ENCODE measurements around the gene CS. TPM values are rescaled to one million over a fixed set of nuclear protein-coding genes. Genes with fewer than 3 reads are reported as not detected.

The CS gene
- total RNA-seq, 4 donors from 2014 or later: 126 to 175 (median 133) TPM

GRCh38 chr12:56334490-56334793, 34.3 kb upstream of the CS start:
- Histone ChIP-seq H3K27ac (peak overlapping the region; percentile 88 to 96 (median 96)), H3K4me3 (peak overlapping the region; percentile 41 to 82 (median 66)), H3K4me1 (peaks cover 7 to 31% (median 18%) of the 10 kb centered on the region in 3 donors), H3K36me3 (no peaks in the 10 kb centered on the region), H3K27me3 (no peaks in the 10 kb centered on the region), H3K9me3 (no peaks in the 10 kb centered on the region)
- intact Hi-C loops (cut with DNase I): no loop called here
- 8% methylated on average over 6 of the region's 6 CpGs for WGBS, 2 donors
- no peak for DNase-seq
- TF ChIP-seq POLR2A (IDR thresholded peaks at IDR 0.05) (no peak), CTCF (IDR thresholded peaks at IDR 0.05) (no peak)

GRCh38 chr12:56333679-56334489, 33.8 kb upstream of the CS start, which contains the start of gene PAN2:
Gene PAN2 (minus strand): TSS chr12:56334000. CDS start chr12:56333094, 906 bp downstream.
- peak; percentile 46 to 71 (median 59) for TF ChIP-seq CTCF (IDR thresholded peaks at IDR 0.05)
- TF ChIP-seq POLR2A (IDR thresholded peaks at IDR 0.05): peak in 3 of 4 donors; percentile 23 to 78 (median 39)
- intact Hi-C loops (cut with DNase I): no loop called here
- WGBS, 2 donors: 0 to 1% methylated on average over 34 to 44 of the region's 45 CpGs

GRCh38 chr12:56333197-56333678, 33.1 kb upstream of the CS start:
- intact Hi-C loops (cut with DNase I): no loop called here
- Histone ChIP-seq H3K4me3 (peak overlapping the region; percentile 41 to 82 (median 66)), H3K27ac (peak overlapping the region; percentile 88 to 96 (median 96)), H3K4me1 (peaks cover 7 to 22% (median 9%) of the 10 kb centered on the region in 3 donors), H3K36me3 (peaks cover 0 to 5% (median 0%) of the 10 kb centered on the region in 3 donors), H3K27me3 (no peaks in the 10 kb centered on the region), H3K9me3 (no peaks in the 10 kb centered on the region)
- TF ChIP-seq CTCF (IDR thresholded peaks at IDR 0.05) (no peak), POLR2A (IDR thresholded peaks at IDR 0.05) (no peak)
- DNase-seq: no peak
- WGBS, 2 donors: 6 to 17% methylated on average over 7 to 8 of the region's 8 CpGs

More at GRCh38 chr12:56333679-56334489, 33.8 kb upstream of the CS start, which contains the start of gene PAN2:
- H3K27ac ChIP-seq: peak within 1 kb of the TSS; percentile 88 to 96 (median 96)
- no peaks in the 10 kb centered on the region for H3K27me3 ChIP-seq
- peak; percentile 86 for DNase-seq
- H3K4me3 ChIP-seq: peak within 1 kb of the TSS; percentile 41 to 82 (median 66)
- H3K4me1 ChIP-seq: peaks cover 7 to 28% (median 15%) of the 10 kb centered on the region in 3 donors
- no peaks in the 10 kb centered on the region for H3K36me3 ChIP-seq
- H3K9me3 ChIP-seq: no peaks in the 10 kb centered on the region

DNA sequence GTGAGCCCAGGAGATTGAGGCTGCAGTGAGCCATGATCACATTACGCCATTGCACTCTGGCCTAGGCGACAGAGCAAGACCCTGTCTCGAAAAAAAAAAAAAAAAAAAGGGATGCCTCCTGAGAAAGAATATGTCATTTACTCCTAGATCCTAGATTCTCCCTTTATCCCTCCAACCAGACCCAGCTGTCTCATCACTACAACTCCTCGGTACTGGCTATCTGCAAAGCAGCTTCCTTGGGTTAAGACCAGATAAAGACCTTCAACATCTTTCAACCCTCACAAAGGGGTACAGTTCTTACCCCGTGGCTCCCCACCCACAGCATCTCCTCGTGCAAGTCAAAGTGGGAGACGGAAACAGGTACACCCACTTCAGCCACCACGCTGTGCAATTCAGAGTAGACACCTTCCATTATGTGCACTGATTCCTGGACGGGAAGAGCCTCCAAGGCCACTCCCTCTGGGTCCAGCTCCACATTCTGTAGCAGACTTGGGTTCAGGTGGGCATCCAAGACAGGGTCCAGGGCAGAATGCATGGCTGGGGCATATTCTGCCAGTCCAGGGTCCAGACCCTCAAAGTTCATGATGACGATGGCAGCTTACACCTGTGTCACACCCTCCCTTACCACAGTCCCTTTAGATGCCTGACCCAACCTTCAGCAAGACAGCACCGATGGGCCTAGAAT, 32.5 kb upstream of the CS start:
- intact Hi-C loops (cut with DNase I): no loop called here
- no peak for DNase-seq
- peak overlapping the region; percentile 41 to 82 (median 66) for H3K4me3 ChIP-seq
- peaks cover 0 to 10% (median 0%) of the 10 kb centered on the region in 3 donors for H3K36me3 ChIP-seq
- TF ChIP-seq POLR2A (IDR thresholded peaks at IDR 0.05) (no peak), CTCF (IDR thresholded peaks at IDR 0.05) (no peak)
- H3K27ac ChIP-seq: peak overlapping the region; percentile 88 to 96 (median 96)
- H3K4me1 ChIP-seq: peaks cover 7 to 18% (median 9%) of the 10 kb centered on the region in 3 donors
- H3K27me3 ChIP-seq: no peaks in the 10 kb centered on the region
- WGBS, 2 donors: 89 to 94% methylated on average over 7 to 8 of the region's 11 CpGs
- no peaks in the 10 kb centered on the region for H3K9me3 ChIP-seq

Data from esophagus squamous epithelium (tissue), 5 donors.